Spleen (tissue), 11 donors: ENCODE data around the gene PITX1. TPM values are rescaled to one million over a fixed set of nuclear protein-coding genes. Genes with fewer than 3 reads are reported as not detected.

Experiments
- DNase-seq: peaks from one replicate; pipeline ENCODE4 v3.0.0-alpha.2; 2020
- H3K27ac ChIP-seq, 8 donors: fragments of 200-600 bp; sonication (generic) in 7 of 8; 1 replicate in 4 of 8; 2 replicates in 4 of 8; pipeline versions ENCODE4 v1.5.0 to v1.8.0; 2016 to 2021; ENCODE audit warnings: inconsistent platforms in 4 of 8, mild to moderate bottlenecking in 4 of 8, moderate library complexity in 1 of 8
- H3K27me3 ChIP-seq, 7 donors: fragments of 200-600 bp; sonication (generic) in 6 of 7; replicated peaks in 1 of 7; 1 replicate in 4 of 7; 2 replicates in 3 of 7; pipeline versions ENCODE4 v1.5.0 to v1.8.0; 2016 to 2021; ENCODE audit warnings: inconsistent platforms in 3 of 7, mild to moderate bottlenecking in 1 of 7
- H3K36me3 ChIP-seq, 6 donors: fragments of 200-600 bp; sonication (generic) in 5 of 6; 1 replicate in 4 of 6; 2 replicates in 2 of 6; pipeline versions ENCODE4 v1.5.0 to v1.8.0; 2016 to 2021; ENCODE audit warnings: inconsistent platforms in 2 of 6
- H3K4me1 ChIP-seq, 6 donors: fragments of 200-600 bp; sonication (generic) in 5 of 6; 1 replicate in 3 of 6; 2 replicates in 3 of 6; pipeline versions ENCODE4 v1.5.0 to v1.8.0; 2016 to 2021; ENCODE audit warnings: inconsistent platforms in 3 of 6
- H3K4me3 ChIP-seq, 8 donors: fragments of 200-600 bp; sonication (generic) in 7 of 8; 1 replicate in 4 of 8; 2 replicates in 4 of 8; pipeline versions ENCODE4 v1.5.0 to v1.8.0; 2016 to 2021; ENCODE audit warnings: inconsistent platforms in 4 of 8, mild to moderate bottlenecking in 4 of 8, moderate library complexity in 2 of 8
- H3K9me3 ChIP-seq, 8 donors: fragments of 200-600 bp; sonication (generic) in 7 of 8; 1 replicate in 4 of 8; 2 replicates in 4 of 8; pipeline versions ENCODE4 v1.5.0 to v1.8.0; 2016 to 2021; ENCODE audit warnings: inconsistent platforms in 4 of 8
- CTCF ChIP-seq, 11 experiments: fragments of 200-600 bp in 7 of 11; fragments of 450-650 bp in 4 of 11; sonication (generic) in 4 of 11; IDR thresholded peaks in 8 of 11; conservative IDR thresholded peaks in 3 of 11; 1 replicate in 7 of 11; 2 replicates in 4 of 11; pipeline versions ENCODE4 v1.4.0 to v1.8.0; 2016 to 2021; ENCODE audit warnings: antibody characterized with exemption in 11 of 11, inconsistent platforms in 4 of 11, mild to moderate bottlenecking in 1 of 11
- POLR2A ChIP-seq, 3 donors: fragments of 450-650 bp; IDR thresholded peaks; one replicate each; pipeline ENCODE4 v1.5.1; 2017; ENCODE audit warnings: antibody characterized with exemption in 3 of 3, mild to moderate bottlenecking in 1 of 3
- POLR2AphosphoS5 ChIP-seq, 3 donors: sonication (generic); formaldehyde crosslinking; IDR thresholded peaks; one replicate each; pipeline ENCODE4 v1.5.1; 2017; ENCODE audit warnings: antibody characterized with exemption in 3 of 3
- WGBS, 5 donors: extraction: QIAGEN DNeasy Blood & Tissue Kit in 3 of 5; methylation state at CpG; one replicate each; pipeline versions ENCODE4 v1.1.5 to v1.1.7; 2013 to 2018; 5-methylcytosine and 5-hydroxymethylcytosine counted together
- intact Hi-C: fragments of 100-400 bp; cut with DNase I; formaldehyde crosslinking; loops from one replicate; pipeline ENCODE4 v1.15.0; 2023; ENCODE audit warnings: low total_unique reads
- polyA plus RNA-seq, 3 donors: library from polyadenylated mRNA; stranded (reverse); fragments of 200-250 nt; gene quantifications; one replicate each; pipeline ENCODE4 v1.2.1, GENCODE V29; 2013
- total RNA-seq, 7 donors: library from RNA; depleted of rRNA in 3 of 7; stranded (reverse); fragments of >200 nt in 3 of 7; fragmentation: NEBNext Ultra II Directional in 4 of 7; extraction: Animal tissue kit (Norgen Biotek cat#: 25700) in 4 of 7; gene quantifications; one replicate each; pipeline versions ENCODE4 v1.1.0 to v1.2.1, GENCODE V29; 2016 to 2021
- donor health status: healthy with polysubstance abuse.
- donor health status: DM: no; HTN: no; CAD: no; lungs with moderate emphysema.
- donor health status: DM: no; HTN: no; CAD: no.
- donor health status: Bipolar disorder and iron deficiency.
- donor health status: healthy.
- donor health status: DM: no; HTN: no; CAD: no.
- donor health status: DM: yes; HTN: yes; CAD: no.

The PITX1 gene
- total and polyA plus RNA-seq, 10 donors = 0.04 to 0.98 (median 0.24) TPM; not detected in 6

GRCh38 chr5:135040333-135041144 is 6.5 kb upstream of the PITX1 start:
- H3K27me3 ChIP-seq = peaks cover 9 to 100% (median 88%) of the 10 kb centered on the region in 7 donors
- peak overlapping the region in 1 of 8 donors; percentile 58 for H3K4me3 ChIP-seq
- no peaks in the 10 kb centered on the region for H3K36me3 ChIP-seq
- no peak overlapping the region for H3K27ac ChIP-seq
- WGBS, 5 donors = 3 to 11% (median 5%) methylated on average over 32 to 51 of the region's 51 CpGs
- intact Hi-C loops = no loop called here
- TF ChIP-seq POLR2AphosphoS5 (IDR thresholded peaks at IDR 0.05) = peak in 1 of 3 donors; percentile 28
- TF ChIP-seq POLR2A (IDR thresholded peaks at IDR 0.05) = no peak
- H3K9me3 ChIP-seq = no peaks in the 10 kb centered on the region
- no peak for DNase-seq
- peaks cover 12 to 32% (median 27%) of the 10 kb centered on the region in 6 donors for H3K4me1 ChIP-seq

GRCh38 chr5:135040034-135040332 is 6.0 kb upstream of the PITX1 start:
- no peak for DNase-seq
- Histone ChIP-seq H3K27me3 (peaks cover 9 to 100% (median 88%) of the 10 kb centered on the region in 7 donors), H3K4me1 (peaks cover 12 to 34% (median 27%) of the 10 kb centered on the region in 6 donors), H3K4me3 (peak overlapping the region in 3 of 8 donors; percentile 10 to 58 (median 21)), H3K9me3 (no peaks in the 10 kb centered on the region), H3K36me3 (no peaks in the 10 kb centered on the region), H3K27ac (no peak overlapping the region)
- 3 to 7% (median 4%) methylated on average over 5 to 11 of the region's 11 CpGs for WGBS, 5 donors
- intact Hi-C loops = no loop called here
- TF ChIP-seq POLR2A (IDR thresholded peaks at IDR 0.05) = no peak
- TF ChIP-seq CTCF (IDR thresholded peaks at IDR 0.05 in 8 of 11, conservative IDR thresholded peaks at IDR 0.05 in 3 of 11) = no peak
- TF ChIP-seq POLR2AphosphoS5 (IDR thresholded peaks at IDR 0.05) = no peak

- peaks cover 11 to 100% (median 88%) of the 10 kb centered on the region in 7 donors for H3K27me3 ChIP-seq
- intact Hi-C loops = no loop called here
- no peaks in the 10 kb centered on the region for H3K36me3 ChIP-seq
- WGBS, 5 donors = 3 to 20% (median 5%) methylated on average over 1 to 87 of the region's 87 CpGs
- H3K27ac ChIP-seq = no peak overlapping the region
- H3K4me1 ChIP-seq = peaks cover 12 to 39% (median 31%) of the 10 kb centered on the region in 6 donors
- peak overlapping the region in 5 of 8 donors; percentile 10 to 58 (median 20) for H3K4me3 ChIP-seq
- no peak for TF ChIP-seq POLR2AphosphoS5 (IDR thresholded peaks at IDR 0.05)
- TF ChIP-seq POLR2A (IDR thresholded peaks at IDR 0.05) = no peak
- TF ChIP-seq CTCF (IDR thresholded peaks at IDR 0.05 in 8 of 11, conservative IDR thresholded peaks at IDR 0.05 in 3 of 11) = no peak
- H3K9me3 ChIP-seq = no peaks in the 10 kb centered on the region
- no peak for DNase-seq
These were observed 5.4 kb upstream of the PITX1 start for GRCh38 chr5:135039271-135040033.

- Histone ChIP-seq H3K27ac (no peak overlapping the region), H3K9me3 (no peaks in the 10 kb centered on the region), H3K4me1 (peaks cover 12 to 45% (median 37%) of the 10 kb centered on the region in 6 donors), H3K27me3 (peaks cover 12 to 100% (median 93%) of the 10 kb centered on the region in 7 donors), H3K4me3 (peak overlapping the region in 5 of 8 donors; percentile 2 to 58 (median 20)), H3K36me3 (no peaks in the 10 kb centered on the region)
- WGBS, 5 donors = 4 to 6% (median 5%) methylated on average over 37 to 42 of the region's 42 CpGs
- DNase-seq = no peak
- intact Hi-C loops = no loop called here
- TF ChIP-seq POLR2A (IDR thresholded peaks at IDR 0.05) = no peak
- TF ChIP-seq CTCF (IDR thresholded peaks at IDR 0.05 in 8 of 11, conservative IDR thresholded peaks at IDR 0.05 in 3 of 11) = no peak
- TF ChIP-seq POLR2AphosphoS5 (IDR thresholded peaks at IDR 0.05) = peak in 1 of 3 donors; percentile 61
These were observed 4.8 kb upstream of the PITX1 start for GRCh38 chr5:135038813-135039270.
